ENCODE results near the gene CCDC59. TPM values are rescaled to one million over a fixed set of nuclear protein-coding genes. Genes with fewer than 3 reads are reported as not detected.

CCDC59 gene
- total RNA-seq, 4 donors from 2014 or later, result 30.9 to 54.7 (median 42.3) TPM

- TF ChIP-seq POLR2A (IDR thresholded peaks at IDR 0.05) (no peak), CTCF (IDR thresholded peaks at IDR 0.05) (no peak)
- Histone ChIP-seq H3K27ac (no peak overlapping the region), H3K4me1 (no peaks in the 10 kb centered on the region), H3K27me3 (no peaks in the 10 kb centered on the region), H3K9me3 (no peaks in the 10 kb centered on the region), H3K4me3 (no peak overlapping the region), H3K36me3 (no peaks in the 10 kb centered on the region)
- DNase-seq, result no peak
- intact Hi-C loops (cut with DNase I; ENCODE audit: low total_unique reads), result no loop called here
These were observed 38.9 kb downstream of the CCDC59 start for GRCh38 chr12:82319276-82319675.

GRCh38 chr12:82314406-82314892, 43.7 kb downstream of the CCDC59 start:
- intact Hi-C loops (cut with DNase I; ENCODE audit: low total_unique reads), result no loop called here
- Histone ChIP-seq H3K9me3 (no peaks in the 10 kb centered on the region), H3K27me3 (no peaks in the 10 kb centered on the region), H3K4me1 (no peaks in the 10 kb centered on the region), H3K4me3 (no peak overlapping the region), H3K27ac (no peak overlapping the region), H3K36me3 (no peaks in the 10 kb centered on the region)
- TF ChIP-seq CTCF (IDR thresholded peaks at IDR 0.05), result no peak
- no peak for TF ChIP-seq POLR2A (IDR thresholded peaks at IDR 0.05)
- DNase-seq, result no peak

Other genes with a start within 250 kb of the CCDC59 start
- 10 to 100 TPM; 22.6 to 48.7 (median 32.8) TPM for gene METTL25, start 142 bp upstream of the CCDC59 start, total RNA-seq

Measured in uterus (tissue), 4 donors.